ENCODE results near the gene SLC15A4.

DNA sequence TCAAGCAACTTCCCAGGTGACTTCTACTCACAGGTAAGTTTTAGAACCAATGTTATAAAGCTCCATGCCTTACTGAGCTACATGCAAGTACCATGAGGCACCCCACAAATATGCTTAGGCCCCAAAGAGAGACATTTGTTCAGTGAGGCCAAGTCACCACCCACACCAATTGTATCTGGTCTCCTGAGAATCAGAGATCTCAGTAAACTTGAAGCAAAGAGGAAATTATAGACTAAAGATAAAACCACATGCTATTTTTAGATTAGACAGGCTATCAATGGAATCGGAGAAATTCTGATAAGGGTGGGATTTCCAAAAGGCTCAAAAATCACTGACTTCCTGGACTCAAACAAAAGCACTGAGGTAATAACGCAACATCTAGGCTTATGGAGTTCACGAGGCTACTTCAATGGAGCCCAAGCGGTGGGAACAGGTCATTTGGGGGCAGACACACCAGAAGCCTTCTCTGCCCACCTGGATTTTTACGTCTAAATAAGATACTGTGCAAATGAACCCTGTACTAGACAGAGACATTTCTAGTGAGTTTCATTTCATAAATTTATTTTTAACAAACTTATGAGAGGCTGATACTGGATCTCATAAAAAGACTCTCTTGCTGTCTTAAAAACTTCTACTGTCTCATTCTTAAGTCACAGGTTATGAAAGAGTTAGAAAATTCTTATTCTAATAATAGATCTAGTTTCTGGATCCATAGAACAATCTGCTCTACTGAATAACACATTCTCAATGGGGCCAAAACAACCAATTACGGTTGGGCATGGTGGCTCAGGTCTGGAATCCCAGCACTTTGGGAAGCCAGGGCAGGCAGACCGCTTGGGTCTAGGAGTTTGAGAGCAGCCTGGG is 7.7 kb downstream of the SLC15A4 start:
- TF ChIP-seq CTCF (IDR thresholded peaks at IDR 0.05 in 2 of 3, conservative IDR thresholded peaks at IDR 0.05 in 1 of 3; ENCODE audit: borderline replicate concordance in 1 of 3, insufficient read depth in 1 of 3, low read depth in 2 of 3, low read length in 2 of 3) (no peak), POLR2AphosphoS5 (IDR thresholded peaks at IDR 0.05; ENCODE audit: low read depth, low read length) (no peak), MAX (IDR thresholded peaks at IDR 0.05) (no peak), CEBPB (IDR thresholded peaks at IDR 0.05; ENCODE audit: low read depth) (no peak), EGR1 (IDR thresholded peaks at IDR 0.05; ENCODE audit: low read depth) (no peak), EZH2 (IDR thresholded peaks at IDR 0.05) (no peak), YY1 (IDR thresholded peaks at IDR 0.05; ENCODE audit: extremely low read depth, insufficient replicate concordance, low read depth, low read length) (no peak), EZH2phosphoT487 (IDR thresholded peaks at IDR 0.05; ENCODE audit: borderline replicate concordance) (no peak), ZFX (IDR thresholded peaks at IDR 0.05) (no peak), TCF7L2 (IDR thresholded peaks at IDR 0.05; ENCODE audit: borderline replicate concordance, extremely low read depth, insufficient read depth, insufficient read length) (no peak), POLR2A (IDR thresholded peaks at IDR 0.05; ENCODE audit: borderline replicate concordance, extremely low read depth, insufficient read depth, insufficient read length) (no peak), RAD21 (IDR thresholded peaks at IDR 0.05; ENCODE audit: low read depth) (no peak)
- TF ChIP-seq, protein P1, sequence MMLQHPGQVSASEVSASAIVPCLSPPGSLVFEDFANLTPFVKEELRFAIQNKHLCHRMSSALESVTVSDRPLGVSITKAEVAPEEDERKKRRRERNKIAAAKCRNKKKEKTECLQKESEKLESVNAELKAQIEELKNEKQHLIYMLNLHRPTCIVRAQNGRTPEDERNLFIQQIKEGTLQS (IDR thresholded peaks at IDR 0.05): no peak
- TF ChIP-seq, protein P2, sequence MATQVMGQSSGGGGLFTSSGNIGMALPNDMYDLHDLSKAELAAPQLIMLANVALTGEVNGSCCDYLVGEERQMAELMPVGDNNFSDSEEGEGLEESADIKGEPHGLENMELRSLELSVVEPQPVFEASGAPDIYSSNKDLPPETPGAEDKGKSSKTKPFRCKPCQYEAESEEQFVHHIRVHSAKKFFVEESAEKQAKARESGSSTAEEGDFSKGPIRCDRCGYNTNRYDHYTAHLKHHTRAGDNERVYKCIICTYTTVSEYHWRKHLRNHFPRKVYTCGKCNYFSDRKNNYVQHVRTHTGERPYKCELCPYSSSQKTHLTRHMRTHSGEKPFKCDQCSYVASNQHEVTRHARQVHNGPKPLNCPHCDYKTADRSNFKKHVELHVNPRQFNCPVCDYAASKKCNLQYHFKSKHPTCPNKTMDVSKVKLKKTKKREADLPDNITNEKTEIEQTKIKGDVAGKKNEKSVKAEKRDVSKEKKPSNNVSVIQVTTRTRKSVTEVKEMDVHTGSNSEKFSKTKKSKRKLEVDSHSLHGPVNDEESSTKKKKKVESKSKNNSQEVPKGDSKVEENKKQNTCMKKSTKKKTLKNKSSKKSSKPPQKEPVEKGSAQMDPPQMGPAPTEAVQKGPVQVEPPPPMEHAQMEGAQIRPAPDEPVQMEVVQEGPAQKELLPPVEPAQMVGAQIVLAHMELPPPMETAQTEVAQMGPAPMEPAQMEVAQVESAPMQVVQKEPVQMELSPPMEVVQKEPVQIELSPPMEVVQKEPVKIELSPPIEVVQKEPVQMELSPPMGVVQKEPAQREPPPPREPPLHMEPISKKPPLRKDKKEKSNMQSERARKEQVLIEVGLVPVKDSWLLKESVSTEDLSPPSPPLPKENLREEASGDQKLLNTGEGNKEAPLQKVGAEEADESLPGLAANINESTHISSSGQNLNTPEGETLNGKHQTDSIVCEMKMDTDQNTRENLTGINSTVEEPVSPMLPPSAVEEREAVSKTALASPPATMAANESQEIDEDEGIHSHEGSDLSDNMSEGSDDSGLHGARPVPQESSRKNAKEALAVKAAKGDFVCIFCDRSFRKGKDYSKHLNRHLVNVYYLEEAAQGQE (IDR thresholded peaks at IDR 0.05; ENCODE audit: low read depth): no peak
